G401.6 (cell line): ENCODE measurements around the gene THSD7B.

ENCODE experiments used
- FAIRE-seq: peaks from 2 replicates; lab custom pipeline; 2012; peaks lifted over from hg19 to GRCh38; lab: Jason Lieb, UNC

Gene THSD7B

GRCh38 chr2:137156221-137156844 is 391.0 kb downstream of the THSD7B start:
- FAIRE-seq, result no peak

GRCh38 chr2:137157851-137158250 is 392.5 kb downstream of the THSD7B start:
- FAIRE-seq, result no peak

GRCh38 chr2:137161250-137161649 is 395.9 kb downstream of the THSD7B start:
- FAIRE-seq, result no peak

GRCh38 chr2:137165968-137166367 is 400.6 kb downstream of the THSD7B start:
- FAIRE-seq, result no peak

- no peak for FAIRE-seq
Observed at GRCh38 chr2:137167651-137168050, 402.3 kb downstream of the THSD7B start.

GRCh38 chr2:137168552-137168951 is 403.2 kb downstream of the THSD7B start:
- FAIRE-seq, result no peak

GRCh38 chr2:137172162-137172561 is 406.8 kb downstream of the THSD7B start:
- no peak for FAIRE-seq

- no peak for FAIRE-seq
Observed at GRCh38 chr2:137173463-137173862, 408.1 kb downstream of the THSD7B start.

GRCh38 chr2:137175246-137175645 is 409.9 kb downstream of the THSD7B start:
- FAIRE-seq, result no peak

- FAIRE-seq, result no peak
Observed at GRCh38 chr2:137178951-137179377, 413.6 kb downstream of the THSD7B start.

GRCh38 chr2:137179542-137179941 is 414.2 kb downstream of the THSD7B start:
- FAIRE-seq, result no peak

- FAIRE-seq, result no peak
Observed at GRCh38 chr2:137180012-137180411, 414.7 kb downstream of the THSD7B start.

- no peak for FAIRE-seq
Observed at GRCh38 chr2:137181370-137181769, 416.0 kb downstream of the THSD7B start.

- FAIRE-seq, result no peak
Observed at GRCh38 chr2:137182071-137182470, 416.7 kb downstream of the THSD7B start.

- FAIRE-seq, result no peak
Observed at GRCh38 chr2:137183206-137183898, 418.0 kb downstream of the THSD7B start.

- no peak for FAIRE-seq
Observed at GRCh38 chr2:137185378-137186078, 420.2 kb downstream of the THSD7B start.

- FAIRE-seq, result no peak
Observed at GRCh38 chr2:137187216-137187615, 421.9 kb downstream of the THSD7B start.

GRCh38 chr2:137190411-137191195 is 425.3 kb downstream of the THSD7B start:
- FAIRE-seq, result no peak

GRCh38 chr2:137192366-137193310 is 427.3 kb downstream of the THSD7B start:
- FAIRE-seq, result no peak

GRCh38 chr2:137193401-137193800 is 428.1 kb downstream of the THSD7B start:
- FAIRE-seq, result no peak

- no peak for FAIRE-seq
Observed at GRCh38 chr2:137194111-137194510, 428.8 kb downstream of the THSD7B start.
